K562 (cell line): Measurements from ENCODE around the gene STX1B. TPM values are rescaled to one million over a fixed set of nuclear protein-coding genes. Genes with fewer than 3 reads are reported as not detected.
A peak's percentile ranks its signal among the peaks of the same experiment; 100 is the strongest.

Experiments used
- ARID2 ChIP-seq: fragments of 450-650 bp; IDR thresholded peaks from 2 replicates; pipeline ENCODE4 v1.6.1; 2017; ENCODE audit warnings: antibody characterized with exemption, mild to moderate bottlenecking
- CREB3 ChIP-seq: fragments of 450-650 bp; conservative IDR thresholded peaks from 2 replicates; pipeline ENCODE4 v1.6.1; 2016; ENCODE audit warnings: missing genetic modification characterization, low read depth, mild to moderate bottlenecking, missing compliant biosample characterization, moderate library complexity
- ETS2 ChIP-seq: IDR thresholded peaks from 2 replicates; pipeline ENCODE4 v1.6.1; 2016; ENCODE audit warnings: borderline replicate concordance, missing genetic modification characterization, mild to moderate bottlenecking, moderate library complexity, missing compliant biosample characterization; ENCODE audit not compliant: poor library complexity, severe bottlenecking
- POLR2G ChIP-seq: fragments of 200-400 bp; formaldehyde crosslinking; IDR thresholded peaks from 2 replicates; pipeline ENCODE4 v1.6.1; 2017; ENCODE audit warnings: low read depth, mild to moderate bottlenecking, antibody characterized with exemption, low read length, moderate library complexity
- RBM25 ChIP-seq: fragments of 200-400 bp; formaldehyde crosslinking; IDR thresholded peaks from 2 replicates; pipeline ENCODE4 v1.6.1; 2018; ENCODE audit warnings: low read length, low read depth, moderate library complexity; ENCODE audit not compliant: severe bottlenecking
- YY1 ChIP-seq, 3 experiments: IDR thresholded peaks; 2 replicates each; pipeline ENCODE4 v1.6.1; 2011; ENCODE audit warnings: low read length in 2 of 3, mild to moderate bottlenecking in 2 of 3, moderate library complexity in 2 of 3, borderline replicate concordance in 1 of 3, control low read depth in 1 of 3, low read depth in 1 of 3; ENCODE audit not compliant: insufficient read depth in 3 of 3, insufficient replicate concordance in 2 of 3, control insufficient read depth in 1 of 3, insufficient read length in 1 of 3; ENCODE audit errors: extremely low read depth in 1 of 3
- ZFP30 ChIP-seq: fragments of 250-450 bp; sonication (Bioruptor Pico); IDR thresholded peaks from 2 replicates; pipeline ENCODE4 v1.8.0; 2022; ENCODE audit warnings: moderate library complexity, mild to moderate bottlenecking, inconsistent platforms, borderline replicate concordance
- polyA plus RNA-seq, 8 experiments: library from polyadenylated mRNA; depleted of rRNA in 4 of 8; stranded (reverse) in 5 of 8; unstranded in 3 of 8; fragments of >200 nt; fragmentation: Nextera tagmentation in 2 of 8; fragmentation: Illumina TruSeq in 1 of 8; extraction: Ambion mirVana in 2 of 8; extraction: Trizol in 1 of 8; gene quantifications; 2 replicates each; pipeline versions ENCODE4 v1.2.1 to v1.2.3, GENCODE V29; 2011 to 2014; ENCODE audit warnings: inconsistent platforms in 1 of 8, missing spikeins in 1 of 8
- total RNA-seq, 7 experiments: library from RNA; depleted of rRNA in 6 of 7; stranded (reverse); fragments of >200 nt in 6 of 7; fragmentation: Illumina TruSeq in 2 of 7; extraction: Trizol in 2 of 7; gene quantifications; 2 replicates each; pipeline versions ENCODE4 v1.2.1 to v1.2.3, GENCODE V29; 2011 to 2021; ENCODE audit warnings: low replicate concordance in 1 of 7
- TF ChIP-seq, protein P1 (sequence below), 2 experiments: IDR thresholded peaks; 2 replicates each; pipeline ENCODE4 v1.6.1; 2012; ENCODE audit warnings: improper control_type of control experiment in 2 of 2, low read depth in 2 of 2, low read length in 2 of 2, borderline replicate concordance in 1 of 2
- TF ChIP-seq, protein P2 (sequence below): fragments of 450-650 bp; IDR thresholded peaks from 2 replicates; pipeline ENCODE4 v1.6.1; 2016; ENCODE audit warnings: mild to moderate bottlenecking, moderate library complexity

The STX1B gene
- total and polyA plus RNA-seq, 9 of the 15 experiments (the other 6 are each of a cell fraction or from before 2014, with no cell fraction given), result 0.07 to 2.5 (median 0.86) TPM

- TF ChIP-seq YY1 (IDR thresholded peaks at IDR 0.05; ENCODE audit: borderline replicate concordance in 1 of 3, control insufficient read depth in 1 of 3, extremely low read depth in 1 of 3, insufficient read depth in 3 of 3, insufficient read length in 1 of 3, insufficient replicate concordance in 2 of 3, low read depth in 1 of 3, low read length in 2 of 3), result peak in 2 of 3 experiments; percentile 27 to 78
- TF ChIP-seq RBM25, result no peak
- TF ChIP-seq POLR2G, result peak; percentile 70
- TF ChIP-seq, protein P1, sequence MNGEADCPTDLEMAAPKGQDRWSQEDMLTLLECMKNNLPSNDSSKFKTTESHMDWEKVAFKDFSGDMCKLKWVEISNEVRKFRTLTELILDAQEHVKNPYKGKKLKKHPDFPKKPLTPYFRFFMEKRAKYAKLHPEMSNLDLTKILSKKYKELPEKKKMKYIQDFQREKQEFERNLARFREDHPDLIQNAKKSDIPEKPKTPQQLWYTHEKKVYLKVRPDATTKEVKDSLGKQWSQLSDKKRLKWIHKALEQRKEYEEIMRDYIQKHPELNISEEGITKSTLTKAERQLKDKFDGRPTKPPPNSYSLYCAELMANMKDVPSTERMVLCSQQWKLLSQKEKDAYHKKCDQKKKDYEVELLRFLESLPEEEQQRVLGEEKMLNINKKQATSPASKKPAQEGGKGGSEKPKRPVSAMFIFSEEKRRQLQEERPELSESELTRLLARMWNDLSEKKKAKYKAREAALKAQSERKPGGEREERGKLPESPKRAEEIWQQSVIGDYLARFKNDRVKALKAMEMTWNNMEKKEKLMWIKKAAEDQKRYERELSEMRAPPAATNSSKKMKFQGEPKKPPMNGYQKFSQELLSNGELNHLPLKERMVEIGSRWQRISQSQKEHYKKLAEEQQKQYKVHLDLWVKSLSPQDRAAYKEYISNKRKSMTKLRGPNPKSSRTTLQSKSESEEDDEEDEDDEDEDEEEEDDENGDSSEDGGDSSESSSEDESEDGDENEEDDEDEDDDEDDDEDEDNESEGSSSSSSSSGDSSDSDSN (IDR thresholded peaks at IDR 0.05; ENCODE audit: borderline replicate concordance in 1 of 2, low read depth in 2 of 2, low read length in 2 of 2), result no peak
- TF ChIP-seq ZFP30 (CRISPR knock-in tag), result no peak
- TF ChIP-seq, protein P2, sequence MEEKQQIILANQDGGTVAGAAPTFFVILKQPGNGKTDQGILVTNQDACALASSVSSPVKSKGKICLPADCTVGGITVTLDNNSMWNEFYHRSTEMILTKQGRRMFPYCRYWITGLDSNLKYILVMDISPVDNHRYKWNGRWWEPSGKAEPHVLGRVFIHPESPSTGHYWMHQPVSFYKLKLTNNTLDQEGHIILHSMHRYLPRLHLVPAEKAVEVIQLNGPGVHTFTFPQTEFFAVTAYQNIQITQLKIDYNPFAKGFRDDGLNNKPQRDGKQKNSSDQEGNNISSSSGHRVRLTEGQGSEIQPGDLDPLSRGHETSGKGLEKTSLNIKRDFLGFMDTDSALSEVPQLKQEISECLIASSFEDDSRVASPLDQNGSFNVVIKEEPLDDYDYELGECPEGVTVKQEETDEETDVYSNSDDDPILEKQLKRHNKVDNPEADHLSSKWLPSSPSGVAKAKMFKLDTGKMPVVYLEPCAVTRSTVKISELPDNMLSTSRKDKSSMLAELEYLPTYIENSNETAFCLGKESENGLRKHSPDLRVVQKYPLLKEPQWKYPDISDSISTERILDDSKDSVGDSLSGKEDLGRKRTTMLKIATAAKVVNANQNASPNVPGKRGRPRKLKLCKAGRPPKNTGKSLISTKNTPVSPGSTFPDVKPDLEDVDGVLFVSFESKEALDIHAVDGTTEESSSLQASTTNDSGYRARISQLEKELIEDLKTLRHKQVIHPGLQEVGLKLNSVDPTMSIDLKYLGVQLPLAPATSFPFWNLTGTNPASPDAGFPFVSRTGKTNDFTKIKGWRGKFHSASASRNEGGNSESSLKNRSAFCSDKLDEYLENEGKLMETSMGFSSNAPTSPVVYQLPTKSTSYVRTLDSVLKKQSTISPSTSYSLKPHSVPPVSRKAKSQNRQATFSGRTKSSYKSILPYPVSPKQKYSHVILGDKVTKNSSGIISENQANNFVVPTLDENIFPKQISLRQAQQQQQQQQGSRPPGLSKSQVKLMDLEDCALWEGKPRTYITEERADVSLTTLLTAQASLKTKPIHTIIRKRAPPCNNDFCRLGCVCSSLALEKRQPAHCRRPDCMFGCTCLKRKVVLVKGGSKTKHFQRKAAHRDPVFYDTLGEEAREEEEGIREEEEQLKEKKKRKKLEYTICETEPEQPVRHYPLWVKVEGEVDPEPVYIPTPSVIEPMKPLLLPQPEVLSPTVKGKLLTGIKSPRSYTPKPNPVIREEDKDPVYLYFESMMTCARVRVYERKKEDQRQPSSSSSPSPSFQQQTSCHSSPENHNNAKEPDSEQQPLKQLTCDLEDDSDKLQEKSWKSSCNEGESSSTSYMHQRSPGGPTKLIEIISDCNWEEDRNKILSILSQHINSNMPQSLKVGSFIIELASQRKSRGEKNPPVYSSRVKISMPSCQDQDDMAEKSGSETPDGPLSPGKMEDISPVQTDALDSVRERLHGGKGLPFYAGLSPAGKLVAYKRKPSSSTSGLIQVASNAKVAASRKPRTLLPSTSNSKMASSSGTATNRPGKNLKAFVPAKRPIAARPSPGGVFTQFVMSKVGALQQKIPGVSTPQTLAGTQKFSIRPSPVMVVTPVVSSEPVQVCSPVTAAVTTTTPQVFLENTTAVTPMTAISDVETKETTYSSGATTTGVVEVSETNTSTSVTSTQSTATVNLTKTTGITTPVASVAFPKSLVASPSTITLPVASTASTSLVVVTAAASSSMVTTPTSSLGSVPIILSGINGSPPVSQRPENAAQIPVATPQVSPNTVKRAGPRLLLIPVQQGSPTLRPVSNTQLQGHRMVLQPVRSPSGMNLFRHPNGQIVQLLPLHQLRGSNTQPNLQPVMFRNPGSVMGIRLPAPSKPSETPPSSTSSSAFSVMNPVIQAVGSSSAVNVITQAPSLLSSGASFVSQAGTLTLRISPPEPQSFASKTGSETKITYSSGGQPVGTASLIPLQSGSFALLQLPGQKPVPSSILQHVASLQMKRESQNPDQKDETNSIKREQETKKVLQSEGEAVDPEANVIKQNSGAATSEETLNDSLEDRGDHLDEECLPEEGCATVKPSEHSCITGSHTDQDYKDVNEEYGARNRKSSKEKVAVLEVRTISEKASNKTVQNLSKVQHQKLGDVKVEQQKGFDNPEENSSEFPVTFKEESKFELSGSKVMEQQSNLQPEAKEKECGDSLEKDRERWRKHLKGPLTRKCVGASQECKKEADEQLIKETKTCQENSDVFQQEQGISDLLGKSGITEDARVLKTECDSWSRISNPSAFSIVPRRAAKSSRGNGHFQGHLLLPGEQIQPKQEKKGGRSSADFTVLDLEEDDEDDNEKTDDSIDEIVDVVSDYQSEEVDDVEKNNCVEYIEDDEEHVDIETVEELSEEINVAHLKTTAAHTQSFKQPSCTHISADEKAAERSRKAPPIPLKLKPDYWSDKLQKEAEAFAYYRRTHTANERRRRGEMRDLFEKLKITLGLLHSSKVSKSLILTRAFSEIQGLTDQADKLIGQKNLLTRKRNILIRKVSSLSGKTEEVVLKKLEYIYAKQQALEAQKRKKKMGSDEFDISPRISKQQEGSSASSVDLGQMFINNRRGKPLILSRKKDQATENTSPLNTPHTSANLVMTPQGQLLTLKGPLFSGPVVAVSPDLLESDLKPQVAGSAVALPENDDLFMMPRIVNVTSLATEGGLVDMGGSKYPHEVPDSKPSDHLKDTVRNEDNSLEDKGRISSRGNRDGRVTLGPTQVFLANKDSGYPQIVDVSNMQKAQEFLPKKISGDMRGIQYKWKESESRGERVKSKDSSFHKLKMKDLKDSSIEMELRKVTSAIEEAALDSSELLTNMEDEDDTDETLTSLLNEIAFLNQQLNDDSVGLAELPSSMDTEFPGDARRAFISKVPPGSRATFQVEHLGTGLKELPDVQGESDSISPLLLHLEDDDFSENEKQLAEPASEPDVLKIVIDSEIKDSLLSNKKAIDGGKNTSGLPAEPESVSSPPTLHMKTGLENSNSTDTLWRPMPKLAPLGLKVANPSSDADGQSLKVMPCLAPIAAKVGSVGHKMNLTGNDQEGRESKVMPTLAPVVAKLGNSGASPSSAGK, result peak; percentile 69
- no peak for TF ChIP-seq ETS2
- no peak for TF ChIP-seq CREB3 (tag)
- TF ChIP-seq ARID2, result no peak
Measured at GRCh38 chr16:30985401-30986128, 24.9 kb downstream of the STX1B start (continued).
